K562 (cell line): ENCODE measurements around the gene PRSS22. TPM values are rescaled to one million over a fixed set of nuclear protein-coding genes. Genes with fewer than 3 reads are reported as not detected.
A peak's percentile ranks its signal among the peaks of the same experiment; 100 is the strongest.

Source experiments
- ATAC-seq: fragments of 200-7000 bp; cut with Tn5 transposase; 3 replicates; pipeline ENCODE4 v1.9.1; 2020; ENCODE audit warnings: moderate library complexity
- BruUV-seq: library from RNA; stranded (reverse); fragments of 400-500 nt; replicated peaks from 2 replicates; lab custom pipeline; 2021; lab: Mats Ljungman, UMichigan
- CTCF ChIA-PET: fragments of 300-600 bp; formaldehyde crosslinking; extraction: SDS; loops from one replicate; lab custom pipeline; 2021; ENCODE audit warnings: low intra/inter-chr PET ratio; lab: Yijun Ruan, JAX
- POLR2A ChIA-PET: fragments of 300-600, 350-650 bp; sonication (Branson Sonifier 250); formaldehyde crosslinking; extraction: SDS; loops from one replicate; lab custom pipeline; 2021; ENCODE audit warnings: antibody characterized with exemption, inconsistent platforms; lab: Yijun Ruan, JAX
- DNase-seq, 4 experiments: peaks; one replicate each; pipeline versions ENCODE4 v3.0.0 to v3.0.0-alpha.2; 2011 to 2018; ENCODE audit warnings: low spot score in 3 of 4, mixed read lengths in 3 of 4; ENCODE audit errors: extremely low read depth in 1 of 4
- FAIRE-seq: peaks from 2 replicates; lab custom pipeline; 2011; peaks lifted over from hg19 to GRCh38; lab: Jason Lieb, UNC
- H2AFZ ChIP-seq: 2 replicates; pipeline ENCODE4 v1.6.0; 2011; ENCODE audit warnings: low read depth, low read length, control low read depth, inconsistent platforms
- H3K27ac ChIP-seq: fragments of 200-600 bp; 3 replicates; pipeline ENCODE4 v1.8.0; 2011; ENCODE audit warnings: low read depth, mild to moderate bottlenecking, control low read depth, inconsistent platforms, low read length, moderate library complexity, mixed read lengths; ENCODE audit errors: extremely low read depth
- H3K27me3 ChIP-seq, 2 experiments: fragments of 300-600 bp in 1 of 2; 2 replicates in 1 of 2; 3 replicates in 1 of 2; pipeline versions ENCODE4 v1.6.0 to v1.8.0; 2011; ENCODE audit warnings: inconsistent platforms in 2 of 2, low read length in 2 of 2, mild to moderate bottlenecking in 1 of 2, mixed read lengths in 1 of 2, moderate library complexity in 1 of 2; ENCODE audit not compliant: control insufficient read depth in 2 of 2, insufficient read depth in 2 of 2
- H3K36me3 ChIP-seq: fragments of 300-600 bp; 3 replicates; pipeline ENCODE4 v1.8.0; 2011; ENCODE audit warnings: mild to moderate bottlenecking, low read length, inconsistent platforms; ENCODE audit not compliant: control insufficient read depth, insufficient read depth
- H3K4me1 ChIP-seq, 2 experiments: fragments of 200-600 bp in 1 of 2; replicated peaks in 1 of 2; 2 replicates in 1 of 2; 3 replicates in 1 of 2; pipeline versions ENCODE4 v1.5.1 to v1.8.0; 2011; ENCODE audit warnings: inconsistent platforms in 2 of 2, low read length in 2 of 2, mild to moderate bottlenecking in 1 of 2, mixed read lengths in 1 of 2, moderate library complexity in 1 of 2; ENCODE audit not compliant: control insufficient read depth in 2 of 2, insufficient read depth in 2 of 2
- H3K4me2 ChIP-seq: 2 replicates; pipeline ENCODE4 v1.6.1; 2011; ENCODE audit warnings: low read length, control low read depth, inconsistent platforms, mixed read lengths; ENCODE audit not compliant: insufficient read depth
- H3K4me3 ChIP-seq: fragments of 200-600 bp; sonication (generic), shearing (Covaris generic); 2 replicates; pipeline ENCODE4 v1.5.1; 2016; ENCODE audit warnings: control low read depth, inconsistent platforms
- H3K79me2 ChIP-seq: fragments of 200-600 bp; 3 replicates; pipeline ENCODE4 v1.8.0; 2011; ENCODE audit warnings: low read length, inconsistent platforms; ENCODE audit not compliant: control insufficient read depth, insufficient read depth
- H3K9ac ChIP-seq, 2 experiments: 2 replicates each; pipeline versions ENCODE4 v1.6.0 to v1.6.1; 2011; ENCODE audit warnings: low read depth in 2 of 2, low read length in 2 of 2, control low read depth in 1 of 2, inconsistent platforms in 1 of 2, mild to moderate bottlenecking in 1 of 2, mixed read lengths in 1 of 2; ENCODE audit not compliant: insufficient read depth in 1 of 2
- H3K9me1 ChIP-seq: one replicate; pipeline ENCODE4 v1.6.0; 2011; ENCODE audit warnings: inconsistent platforms, mild to moderate bottlenecking, low read length, moderate library complexity; ENCODE audit not compliant: control insufficient read depth, insufficient read depth
- H3K9me3 ChIP-seq: replicated peaks from 2 replicates; pipeline ENCODE4 v1.5.1; 2011; ENCODE audit warnings: low read depth, low read length, inconsistent platforms; ENCODE audit not compliant: control insufficient read depth, insufficient read depth
- H4K20me1 ChIP-seq: replicated peaks from 2 replicates; pipeline ENCODE4 v1.6.1; 2011; ENCODE audit warnings: low read length, inconsistent platforms, mixed read lengths; ENCODE audit not compliant: control insufficient read depth, insufficient read depth
- ARID3A ChIP-seq: IDR thresholded peaks from 2 replicates; pipeline ENCODE4 v1.6.1; 2012; ENCODE audit warnings: low read depth, low read length, improper control_type of control experiment, borderline replicate concordance
- CHD2 ChIP-seq: IDR thresholded peaks from 2 replicates; pipeline ENCODE4 v1.6.1; 2011; ENCODE audit warnings: low read depth, low read length
- COPS2 ChIP-seq: fragments of 450-650 bp; conservative IDR thresholded peaks from 2 replicates; pipeline ENCODE4 v1.6.1; 2016; ENCODE audit warnings: mild to moderate bottlenecking, moderate library complexity
- CREM ChIP-seq: IDR thresholded peaks from 2 replicates; pipeline ENCODE4 v1.6.1; 2014; ENCODE audit warnings: antibody characterized with exemption, low read depth
- CTBP1 ChIP-seq: fragments of 450-650 bp; IDR thresholded peaks from 2 replicates; pipeline ENCODE4 v1.6.1; 2016; ENCODE audit warnings: borderline replicate concordance
- GABPB1 ChIP-seq: sonication (generic); formaldehyde crosslinking; IDR thresholded peaks from 2 replicates; pipeline ENCODE4 v1.8.0; 2022; ENCODE audit warnings: mild to moderate bottlenecking, missing genetic modification reagents
- HDAC2 ChIP-seq: fragments of 450-650 bp; IDR thresholded peaks from 2 replicates; pipeline ENCODE4 v1.6.1; 2016; ENCODE audit warnings: mild to moderate bottlenecking
- MAFK ChIP-seq: IDR thresholded peaks from 2 replicates; pipeline ENCODE4 v1.6.1; 2011; ENCODE audit warnings: low read length, improper control_type of control experiment
- NFYB ChIP-seq: IDR thresholded peaks from 2 replicates; pipeline ENCODE4 v1.6.1; 2011; ENCODE audit warnings: mild to moderate bottlenecking, moderate library complexity; ENCODE audit not compliant: insufficient read length; ENCODE audit errors: extremely low read depth
- NRF1 ChIP-seq, 2 experiments: fragments of 450-650 bp; IDR thresholded peaks in 1 of 2; conservative IDR thresholded peaks in 1 of 2; 2 replicates each; pipeline ENCODE4 v1.6.1; 2014; ENCODE audit warnings: mild to moderate bottlenecking in 2 of 2
- PHF20 ChIP-seq: fragments of 450-650 bp; IDR thresholded peaks from 2 replicates; pipeline ENCODE4 v1.6.1; 2018; ENCODE audit not compliant: partially characterized antibody
- PTRF ChIP-seq: fragments of 450-650 bp; IDR thresholded peaks from 2 replicates; pipeline ENCODE4 v1.6.1; 2016; ENCODE audit warnings: mild to moderate bottlenecking, missing genetic modification characterization, missing compliant biosample characterization
- TAF7 ChIP-seq: fragments of 450-650 bp; IDR thresholded peaks from 2 replicates; pipeline ENCODE4 v1.6.1; 2016; ENCODE audit warnings: missing genetic modification characterization, missing compliant biosample characterization
- TEAD4 ChIP-seq, 2 experiments: sonication (generic) in 1 of 2; formaldehyde crosslinking in 1 of 2; IDR thresholded peaks; 2 replicates each; pipeline versions ENCODE4 v1.6.1 to v1.8.0; 2012 to 2022; ENCODE audit warnings: borderline replicate concordance in 1 of 2, inconsistent platforms in 1 of 2, low read length in 1 of 2, mild to moderate bottlenecking in 1 of 2, missing genetic modification reagents in 1 of 2
- XRCC5 ChIP-seq: fragments of 200-400 bp; formaldehyde crosslinking; IDR thresholded peaks from 2 replicates; pipeline ENCODE4 v1.6.1; 2017; ENCODE audit warnings: low read depth, mild to moderate bottlenecking, low read length
- ZBTB43 ChIP-seq: sonication (generic); formaldehyde crosslinking; IDR thresholded peaks from 2 replicates; pipeline ENCODE4 v1.8.0; 2023; ENCODE audit warnings: mild to moderate bottlenecking, missing genetic modification reagents
- ZNF239 ChIP-seq: fragments of 250-450 bp; sonication (Bioruptor Pico); IDR thresholded peaks from 2 replicates; pipeline ENCODE4 v1.4.0; 2020; ENCODE audit warnings: mild to moderate bottlenecking
- ZNF274 ChIP-seq: IDR thresholded peaks from 2 replicates; pipeline ENCODE4 v1.6.1; 2011; ENCODE audit warnings: low read depth, mild to moderate bottlenecking, low read length, moderate library complexity, borderline replicate concordance
- WGBS: fragments of 100-300 bp; shearing (Covaris generic); methylation state at CpG from one replicate; pipeline ENCODE4 v1.1.6; 2016; ENCODE audit warnings: low coverage, mixed read lengths; ENCODE audit not compliant: insufficient coverage; ENCODE audit errors: missing lambda C conversion rate; 5-methylcytosine and 5-hydroxymethylcytosine counted together
- in situ Hi-C: fragments of 300-500 bp; cut with MboI; formaldehyde crosslinking; loops from 4 replicates; pipeline ENCODE4 v1.15.0; 2018; ENCODE audit warnings: inconsistent platforms, mixed read lengths
- intact Hi-C: fragments of 100-400 bp; cut with micrococcal nuclease; formaldehyde crosslinking; loops from 2 replicates; pipeline ENCODE4 v1.14.2; 2022
- polyA plus RNA-seq, 8 experiments: library from polyadenylated mRNA; depleted of rRNA in 4 of 8; stranded (reverse) in 5 of 8; unstranded in 3 of 8; fragments of >200 nt; fragmentation: Nextera tagmentation in 2 of 8; fragmentation: Illumina TruSeq in 1 of 8; extraction: Ambion mirVana in 2 of 8; extraction: Trizol in 1 of 8; gene quantifications; 2 replicates each; pipeline versions ENCODE4 v1.2.1 to v1.2.3, GENCODE V29; 2011 to 2014; ENCODE audit warnings: inconsistent platforms in 1 of 8, missing spikeins in 1 of 8
- total RNA-seq, 7 experiments: library from RNA; depleted of rRNA in 6 of 7; stranded (reverse); fragments of >200 nt in 6 of 7; fragmentation: Illumina TruSeq in 2 of 7; extraction: Trizol in 2 of 7; gene quantifications; 2 replicates each; pipeline versions ENCODE4 v1.2.1 to v1.2.3, GENCODE V29; 2011 to 2021; ENCODE audit warnings: low replicate concordance in 1 of 7
- TF ChIP-seq, protein P1 (sequence below): fragments of 250-450 bp; sonication (Bioruptor Pico); IDR thresholded peaks from 2 replicates; pipeline ENCODE4 v1.8.0; 2022; ENCODE audit warnings: inconsistent platforms, mild to moderate bottlenecking, moderate library complexity, borderline replicate concordance

PRSS22 gene
- total and polyA plus RNA-seq, 9 of the 15 experiments (the other 6 are each of a cell fraction or from before 2014, with no cell fraction given): 0.13 to 0.42 TPM; not detected in 7

DNA sequence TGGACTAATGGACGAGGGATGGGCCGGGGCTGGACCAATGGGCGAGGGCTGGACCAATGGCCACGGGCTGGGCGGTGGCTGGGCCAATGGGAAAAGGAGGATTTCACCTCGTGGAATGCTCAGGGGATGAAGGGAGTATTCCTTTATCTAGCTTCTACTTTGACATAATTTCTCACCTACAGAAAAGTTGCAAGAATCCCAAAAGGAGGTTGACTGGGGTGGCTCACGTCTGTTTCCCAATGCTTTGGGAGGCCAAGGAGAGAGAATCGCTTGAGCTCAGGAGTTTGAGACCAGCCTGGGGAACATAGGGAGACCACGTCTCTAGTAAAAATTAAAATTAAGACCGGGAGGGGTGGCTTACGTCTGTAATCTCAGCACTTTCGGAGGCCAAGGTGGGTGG, 48.0 kb upstream of the PRSS22 start:
- WGBS: 2% methylated on average over 11 of the region's 12 CpGs
- Histone ChIP-seq H2AFZ (peak overlapping the region; percentile 80), H3K9me3 (no peaks in the 10 kb centered on the region), H3K27me3 (no peaks in the 10 kb centered on the region), H4K20me1 (no peaks in the 10 kb centered on the region), H3K79me2 (peaks cover 6% of the 10 kb centered on the region; the same call in 2 of the 3 replicates), H3K27ac (peak overlapping the region; percentile 53; the same call in 2 of the 3 replicates), H3K9ac (no peak overlapping the region), H3K9me1 (no peaks in the 10 kb centered on the region), H3K36me3 (no peaks in the 10 kb centered on the region), H3K4me1 (peaks cover 14 to 35% of the 10 kb centered on the region in 2 experiments; a peak in 4 of 5 replicates), H3K4me2 (peak overlapping the region; percentile 75), H3K4me3 (no peak overlapping the region; the same call in 1 of the 2 replicates)
- DNase-seq (peak in 1 of 4 experiments; percentile 96), FAIRE-seq (no peak), ATAC-seq (no peak)
- BruUV-seq: no TSS peak
- ChIA-PET CTCF (interaction anchor here (0.7 to 4.7 kb wide), 2 partner anchors 31 to 68 kb away, joined by 3 to 24 read pairs; no protein-coding TSS in a partner anchor), POLR2A (interaction anchor here (0.5 to 1.7 kb wide), 9 partner anchors 11 to 175 kb away, joined by 3 to 10 read pairs (median 3); partner anchors contain the start of genes FLYWCH2 and SRRM2)
- in situ Hi-C loops (no loop called here), intact Hi-C loops (loop anchor here (1.0 to 2.0 kb wide), 3 partner anchors 23 to 75 kb away; partner anchors contain the start of genes FLYWCH2 and PKMYT1)
- TF ChIP-seq, protein P1, sequence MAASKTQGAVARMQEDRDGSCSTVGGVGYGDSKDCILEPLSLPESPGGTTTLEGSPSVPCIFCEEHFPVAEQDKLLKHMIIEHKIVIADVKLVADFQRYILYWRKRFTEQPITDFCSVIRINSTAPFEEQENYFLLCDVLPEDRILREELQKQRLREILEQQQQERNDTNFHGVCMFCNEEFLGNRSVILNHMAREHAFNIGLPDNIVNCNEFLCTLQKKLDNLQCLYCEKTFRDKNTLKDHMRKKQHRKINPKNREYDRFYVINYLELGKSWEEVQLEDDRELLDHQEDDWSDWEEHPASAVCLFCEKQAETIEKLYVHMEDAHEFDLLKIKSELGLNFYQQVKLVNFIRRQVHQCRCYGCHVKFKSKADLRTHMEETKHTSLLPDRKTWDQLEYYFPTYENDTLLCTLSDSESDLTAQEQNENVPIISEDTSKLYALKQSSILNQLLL: no peak
- TF ChIP-seq XRCC5: no peak
- TF ChIP-seq CHD2: peak; percentile 12; the same call in 1 of the 2 replicates
- TF ChIP-seq COPS2: no peak
- TF ChIP-seq ZNF274: no peak
- TF ChIP-seq MAFK: peak; percentile 38; the same call in 1 of the 2 replicates
- TF ChIP-seq GABPB1 (CRISPR knock-in tag): no peak
- 0 out of 2 replicates have a peak, but pooled peaks have one; percentile 19 for TF ChIP-seq HDAC2
- peak; percentile 41; the same call in 1 of the 2 replicates for TF ChIP-seq CREM
- TF ChIP-seq ARID3A: no peak
- TF ChIP-seq NRF1 (conservative IDR thresholded peaks at IDR 0.05 in 1 of 2, IDR thresholded peaks at IDR 0.05 in 1 of 2): peak; percentile 67 to 68; a peak in 3 of 4 replicates
- TF ChIP-seq PTRF (tag): no peak
- no peak for TF ChIP-seq ZNF239
- TF ChIP-seq CTBP1: 0 out of 2 replicates have a peak, but pooled peaks have one; percentile 26
- TF ChIP-seq ZBTB43: no peak
- TF ChIP-seq TAF7: no peak
- no peak for TF ChIP-seq TEAD4 (IDR thresholded peaks at IDR 0.05; ENCODE audit: low read length)
- no peak for TF ChIP-seq TEAD4 (CRISPR knock-in tag; IDR thresholded peaks at IDR 0.05; ENCODE audit: borderline replicate concordance)
- no peak for TF ChIP-seq PHF20
- peak; percentile 66 for TF ChIP-seq NFYB
